PC-3 (cell line): ENCODE data around the gene ZNF346. TPM values are rescaled to one million over a fixed set of nuclear protein-coding genes. Genes with fewer than 3 reads are reported as not detected.

Experiments
- ATAC-seq: fragments of 200-7000 bp; cut with Tn5 transposase; 2 replicates; pipeline ENCODE4 v1.9.1; 2020; ENCODE audit warnings: mild to moderate bottlenecking, moderate library complexity
- BruUV-seq: library from RNA; stranded (reverse); fragments of 400-500 nt; replicated peaks from 2 replicates; lab custom pipeline; 2021; lab: Mats Ljungman, UMichigan
- CTCF ChIA-PET: fragments of 300-600 bp; sonication (Branson Sonifier 250); formaldehyde crosslinking; loops from one replicate; lab custom pipeline; 2022; ENCODE audit warnings: antibody characterized with exemption; lab: Charles Lee
- POLR2A ChIA-PET: fragments of 300-600 bp; sonication (Branson Sonifier 250); formaldehyde crosslinking; loops from one replicate; lab custom pipeline; 2022; ENCODE audit warnings: antibody characterized with exemption; ENCODE audit not compliant: unreplicated experiment; lab: Charles Lee
- DNase-seq: peaks from one replicate; pipeline ENCODE4 v3.0.0-alpha.2; 2015
- H2AFZ ChIP-seq: fragments of 300-600 bp; sonication (generic); 2 replicates; pipeline ENCODE4 v1.6.0; 2016; ENCODE audit warnings: antibody characterized with exemption, low read length
- H3F3A ChIP-seq: fragments of 300-600 bp; sonication (generic); one replicate; pipeline ENCODE4 v1.6.0; 2017; ENCODE audit warnings: antibody characterized with exemption, low read length, control low read depth, mild to moderate bottlenecking; ENCODE audit not compliant: unreplicated experiment
- H3K27ac ChIP-seq: fragments of 300-600 bp; sonication (generic); 2 replicates; pipeline ENCODE4 v1.5.1; 2016; ENCODE audit warnings: mild to moderate bottlenecking, low read length
- H3K27me3 ChIP-seq: fragments of 300-600 bp; sonication (generic); 2 replicates; pipeline ENCODE4 v1.6.1; 2016; ENCODE audit warnings: low read length, mixed read lengths
- H3K36me3 ChIP-seq: fragments of 300-600 bp; sonication (generic); 2 replicates; pipeline ENCODE4 v1.6.1; 2016; ENCODE audit warnings: low read depth, mixed run types, low read length, mixed read lengths
- H3K4me1 ChIP-seq: fragments of 300-600 bp; sonication (generic); 2 replicates; pipeline ENCODE4 v1.5.1; 2016; ENCODE audit warnings: low read length; ENCODE audit not compliant: insufficient read depth
- H3K4me2 ChIP-seq: fragments of 300-600 bp; sonication (generic); 2 replicates; pipeline ENCODE4 v1.6.0; 2016; ENCODE audit warnings: low read length
- H3K4me3 ChIP-seq: fragments of 300-600 bp; sonication (generic); 2 replicates; pipeline ENCODE4 v1.5.1; 2016; ENCODE audit warnings: mild to moderate bottlenecking, low read length, mixed read lengths
- H3K79me2 ChIP-seq: fragments of 300-600 bp; sonication (generic); 2 replicates; pipeline ENCODE4 v1.6.1; 2017; ENCODE audit warnings: low read length, mixed read lengths
- H3K9ac ChIP-seq: fragments of 300-600 bp; sonication (generic); 2 replicates; pipeline ENCODE4 v1.6.0; 2016; ENCODE audit warnings: mild to moderate bottlenecking, low read length
- H3K9me2 ChIP-seq: fragments of 300-600 bp; sonication (generic); replicated peaks from 2 replicates; pipeline ENCODE4 v1.6.1; 2016; ENCODE audit warnings: mixed run types, low read length, mixed read lengths
- H3K9me3 ChIP-seq: fragments of 300-600 bp; sonication (generic); 2 replicates; pipeline ENCODE4 v1.6.1; 2016; ENCODE audit warnings: low read length, mixed read lengths
- H4K20me1 ChIP-seq: fragments of 300-600 bp; sonication (generic); 2 replicates; pipeline ENCODE4 v1.6.1; 2016; ENCODE audit warnings: low read length, mixed read lengths
- CTCF ChIP-seq: fragments of 300-600 bp; sonication (generic); conservative IDR thresholded peaks from 2 replicates; pipeline ENCODE4 v1.5.1; 2017; ENCODE audit warnings: antibody characterized with exemption, low read depth, mild to moderate bottlenecking, low read length
- EZH2 ChIP-seq: fragments of 300-600 bp; sonication (generic); IDR thresholded peaks from one replicate; pipeline ENCODE4 v1.6.1; 2017; ENCODE audit warnings: antibody characterized with exemption, mild to moderate bottlenecking, low read length; ENCODE audit not compliant: unreplicated experiment
- EZH2phosphoT487 ChIP-seq: fragments of 300-600 bp; sonication (generic); IDR thresholded peaks from 2 replicates; pipeline ENCODE4 v1.6.1; 2018; ENCODE audit warnings: mild to moderate bottlenecking, antibody characterized with exemption, low read length, borderline replicate concordance
- intact Hi-C: fragments of 100-400 bp; cut with micrococcal nuclease; formaldehyde crosslinking; loops from 2 replicates; pipeline ENCODE4 v1.9.0; 2023
- total RNA-seq: library from RNA; depleted of rRNA; stranded (reverse); fragments of >200 nt; gene quantifications from 2 replicates; pipeline ENCODE4 v1.2.3, GENCODE V29; 2014; rRNA removed

The ZNF346 gene
- total RNA-seq, 1 experiment from 2014 or later: 38.9 TPM

GRCh38 chr5:177130211-177131018 is 107.9 kb downstream of the ZNF346 start:
- no TSS peak for BruUV-seq
- H3K79me2 ChIP-seq: peaks cover 12% of the 10 kb centered on the region
- no peaks in the 10 kb centered on the region for H3K9me2 ChIP-seq
- peaks cover 4% of the 10 kb centered on the region for H3K36me3 ChIP-seq
- no peak overlapping the region for H3K9ac ChIP-seq
- CTCF ChIA-PET: no interaction called here
- no peaks in the 10 kb centered on the region for H3K9me3 ChIP-seq
- H3K4me2 ChIP-seq: no peak overlapping the region
- H3F3A ChIP-seq: no peaks in the 10 kb centered on the region
- H3K4me1 ChIP-seq: peaks cover 9% of the 10 kb centered on the region
- TF ChIP-seq CTCF (no peak), EZH2phosphoT487 (no peak), EZH2 (no peak)
- intact Hi-C loops: loop anchor here (2.0 to 5.0 kb wide), 2 partner anchors 16 to 172 kb away; partner anchors contain the start of genes PRELID1 and RAB24
- ATAC-seq (no peak), DNase-seq (peak; percentile 1)
- no peaks in the 10 kb centered on the region for H3K27me3 ChIP-seq
- H2AFZ ChIP-seq: no peak overlapping the region
- H4K20me1 ChIP-seq: no peaks in the 10 kb centered on the region
- no peak overlapping the region for H3K27ac ChIP-seq
- H3K4me3 ChIP-seq: no peak overlapping the region
- POLR2A ChIA-PET: no interaction called here

Other genes starting within 250 kb of the ZNF346 start
- gene UNC5A, start 212.1 kb upstream of the ZNF346 start, total RNA-seq: 0.07 and 0.46 TPM in 2 replicates
- gene HK3, start 123.3 kb upstream of the ZNF346 start, total RNA-seq: not detected in 2 replicates
- gene UIMC1, start 15.9 kb upstream of the ZNF346 start, total RNA-seq: 20.7 and 24.7 TPM in 2 replicates
- 24.6 and 34.9 TPM in 2 replicates for gene FGFR4, start 64.2 kb downstream of the ZNF346 start, total RNA-seq
- gene NSD1, start 111.1 kb downstream of the ZNF346 start, total RNA-seq: 48.9 and 70.5 TPM in 2 replicates